ENCODE measurements around the gene CDC42BPA.

GRCh38 chr1:227065311-227065710 lies 253.0 kb downstream of the CDC42BPA start:
- no peak for TF ChIP-seq CTCF (IDR thresholded peaks at IDR 0.05)
- no peak for TF ChIP-seq BHLHE40 (IDR thresholded peaks at IDR 0.05; ENCODE audit: low read depth, low read length)
- TF ChIP-seq MYC (IDR thresholded peaks at IDR 0.05; ENCODE audit: borderline replicate concordance, low read length), result no peak
- TF ChIP-seq ESRRA (IDR thresholded peaks at IDR 0.05; ENCODE audit: borderline replicate concordance, low read length), result no peak
- TF ChIP-seq ZC3H11A (IDR thresholded peaks at IDR 0.05), result no peak
- TF ChIP-seq EP300 (IDR thresholded peaks at IDR 0.05), result no peak
- no peak for TF ChIP-seq EHMT2 (IDR thresholded peaks at IDR 0.05; ENCODE audit: low read depth)
- TF ChIP-seq FOSL2 (IDR thresholded peaks at IDR 0.05), result no peak
- TF ChIP-seq FOSL2 (CRISPR knock-in tag; IDR thresholded peaks at IDR 0.05), result no peak
- TF ChIP-seq POLR2A (IDR thresholded peaks at IDR 0.05; ENCODE audit: low read length), result no peak
- TF ChIP-seq REST (IDR thresholded peaks at IDR 0.05), result no peak
- no peak for TF ChIP-seq POLR2AphosphoS2 (conservative IDR thresholded peaks at IDR 0.05; ENCODE audit: low read length)
